Islet of Langerhans (tissue), 1 donor: ENCODE results near the gene TPD52L1.

ENCODE experiments used
- FAIRE-seq: peaks from one replicate; lab custom pipeline; 2011; peaks lifted over from hg19 to GRCh38; lab: Jason Lieb, UNC

Gene TPD52L1

DNA sequence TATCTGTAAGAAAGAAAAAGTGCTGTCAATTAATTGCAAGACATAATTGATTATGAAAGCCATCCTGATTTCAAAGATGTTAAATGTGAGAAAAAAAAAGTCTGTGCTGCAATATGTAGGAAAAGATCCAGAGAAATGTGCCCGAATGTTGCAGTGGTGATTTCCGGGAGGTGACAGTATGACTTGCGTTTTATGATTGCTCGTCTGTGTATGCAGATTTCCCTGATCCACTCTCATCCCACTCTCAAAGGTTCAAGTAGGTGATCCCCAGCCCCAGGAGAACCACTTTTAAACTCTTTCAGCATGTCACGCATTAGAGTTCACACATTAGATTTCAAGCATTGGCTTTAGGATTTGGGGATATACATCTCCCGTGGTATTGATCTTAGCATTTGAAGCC, 57.8 kb downstream of the TPD52L1 start:
- FAIRE-seq = no peak

GRCh38 chr6:125212377-125212776, 58.8 kb downstream of the TPD52L1 start:
- FAIRE-seq = no peak

DNA sequence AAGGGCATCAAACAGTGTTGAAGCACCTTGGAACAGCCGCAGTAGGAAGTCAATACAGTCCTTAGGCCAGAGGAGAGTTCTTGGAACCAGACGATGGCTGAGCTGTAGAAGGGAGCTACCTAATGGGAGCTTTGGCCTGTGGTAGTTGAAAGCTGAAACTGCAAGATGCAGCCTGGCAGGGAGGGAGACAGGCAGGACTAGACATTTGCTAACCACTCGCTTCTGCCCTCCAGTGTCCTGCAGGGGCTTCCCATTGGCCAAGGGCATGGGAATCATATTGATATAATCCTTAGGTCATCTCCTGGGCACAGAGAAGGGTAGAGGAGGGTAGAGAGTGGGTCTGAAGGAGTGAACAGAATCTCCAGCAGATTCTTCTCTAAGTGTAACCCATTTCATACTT, 60.4 kb downstream of the TPD52L1 start:
- no peak for FAIRE-seq

DNA sequence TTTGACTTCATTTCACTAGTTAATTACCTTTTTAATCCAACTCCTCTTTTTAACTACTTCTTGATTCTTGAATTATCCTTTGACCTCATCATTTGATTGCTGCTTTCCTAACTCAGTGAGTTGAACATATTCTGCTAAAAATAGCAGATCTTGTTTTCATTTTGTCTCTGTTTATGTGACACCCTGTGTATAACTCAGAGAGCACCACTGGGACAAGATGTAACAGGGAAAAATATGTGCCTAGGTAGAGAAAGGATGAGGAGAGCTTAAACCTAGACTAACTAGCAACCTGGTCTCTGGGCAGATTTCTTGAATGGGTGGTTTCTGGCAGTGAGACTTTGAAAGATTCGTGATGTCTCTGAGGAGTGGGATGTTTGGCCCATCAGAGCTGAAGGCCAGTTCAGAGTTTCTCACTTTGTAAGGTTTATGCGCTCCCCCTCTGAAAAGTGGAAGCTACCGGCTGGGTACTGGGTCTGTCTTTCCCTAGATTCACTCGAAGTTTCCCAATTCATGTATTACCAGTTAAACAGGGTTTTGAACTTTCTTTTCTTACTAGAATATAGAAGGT, 61.8 kb downstream of the TPD52L1 start:
- FAIRE-seq = no peak

- no peak for FAIRE-seq
Observed at GRCh38 chr6:125216015-125216414, 62.4 kb downstream of the TPD52L1 start.

GRCh38 chr6:125217369-125217768, 63.8 kb downstream of the TPD52L1 start:
- FAIRE-seq = no peak

DNA sequence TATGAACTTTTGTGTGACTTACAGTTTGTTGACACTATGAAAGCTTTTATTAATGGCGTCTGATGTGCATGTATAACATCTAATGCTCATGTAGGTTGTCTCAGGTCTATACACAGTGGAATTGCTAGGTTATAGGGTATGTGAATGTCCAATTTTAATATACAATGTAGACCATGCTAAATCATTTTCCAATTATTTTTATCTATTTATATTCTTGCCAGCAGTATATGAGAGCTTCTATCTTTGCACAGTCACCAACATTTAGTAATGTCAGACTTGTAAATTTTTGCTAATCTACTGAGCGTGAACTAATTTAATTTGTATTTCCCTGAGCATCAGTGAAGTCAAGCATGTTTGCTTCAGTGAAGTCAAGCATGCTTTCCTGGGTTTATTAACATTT, 64.4 kb downstream of the TPD52L1 start:
- no peak for FAIRE-seq

DNA sequence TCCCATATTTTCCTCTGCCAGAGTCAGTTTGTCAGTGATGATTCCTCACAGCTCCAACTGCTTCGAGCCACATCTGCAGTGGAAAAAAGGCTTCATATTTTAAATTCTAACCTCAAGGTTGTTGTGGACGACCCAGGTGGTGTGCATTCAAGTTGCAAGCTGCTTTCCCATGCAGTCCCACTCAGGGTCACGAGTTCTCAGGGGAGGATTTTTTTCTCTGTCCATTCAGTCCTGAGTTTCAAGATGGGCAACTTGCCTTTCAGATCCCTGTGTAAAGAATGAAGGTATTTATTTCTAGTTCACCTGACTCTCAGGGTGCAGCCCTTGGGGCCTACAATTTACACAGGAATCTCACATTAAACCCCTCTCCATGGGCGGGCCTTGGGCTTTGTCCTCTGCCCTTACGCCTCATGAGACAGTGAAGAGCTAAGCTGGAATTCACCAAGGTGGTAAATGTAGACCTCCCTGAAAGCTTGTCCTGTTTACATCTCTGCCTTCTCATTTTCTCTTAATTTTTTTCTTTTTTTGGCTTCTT, 65.9 kb downstream of the TPD52L1 start:
- FAIRE-seq = no peak

- no peak for FAIRE-seq
Observed at GRCh38 chr6:125220712-125221111, 67.1 kb downstream of the TPD52L1 start.

GRCh38 chr6:125222531-125223455, 69.2 kb downstream of the TPD52L1 start:
- no peak for FAIRE-seq

GRCh38 chr6:125224231-125224861, 70.8 kb downstream of the TPD52L1 start:
- FAIRE-seq = no peak

DNA sequence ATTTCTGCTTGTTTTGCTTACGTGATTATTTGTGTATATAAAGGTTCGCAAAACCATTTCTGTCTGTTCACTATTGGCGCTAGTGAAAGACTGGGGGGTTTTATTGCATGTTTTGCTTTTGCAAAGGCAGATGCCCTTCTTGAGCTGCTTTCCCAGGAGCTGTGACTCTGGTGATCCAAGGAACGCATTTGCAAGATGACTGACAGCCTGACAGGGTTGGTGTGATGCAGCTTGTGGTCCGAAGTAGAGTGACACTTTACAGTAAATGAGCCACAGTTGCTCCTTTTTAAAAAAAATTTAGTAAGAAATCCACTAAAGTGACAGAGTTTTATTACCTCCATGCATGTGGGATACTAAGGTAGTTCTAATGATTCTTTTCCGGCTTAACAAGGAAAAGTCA, 73.7 kb downstream of the TPD52L1 start:
- no peak for FAIRE-seq

DNA sequence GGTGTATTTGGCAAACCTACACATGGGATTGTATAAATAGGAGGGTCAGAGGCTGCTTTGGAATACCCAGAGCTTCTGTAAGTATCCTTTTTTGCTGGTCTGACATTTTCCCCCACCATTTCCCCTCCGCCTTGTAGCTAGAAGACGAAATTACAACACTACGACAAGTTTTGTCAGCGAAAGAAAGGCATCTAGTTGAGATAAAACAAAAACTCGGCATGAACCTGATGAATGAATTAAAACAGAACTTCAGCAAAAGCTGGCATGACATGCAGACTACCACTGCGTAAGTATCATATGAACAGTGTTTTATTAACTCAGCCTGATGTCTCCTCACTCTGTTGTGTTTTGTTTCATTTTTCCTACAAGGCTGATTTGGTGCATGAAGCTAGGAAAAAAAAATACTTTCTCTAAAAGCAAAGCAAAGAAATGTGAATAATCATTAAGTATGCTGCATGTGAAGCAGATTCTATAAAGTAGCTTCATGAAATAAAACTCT, 75.5 kb downstream of the TPD52L1 start:
- no peak for FAIRE-seq

- no peak for FAIRE-seq
Observed at GRCh38 chr6:125230674-125231073, 77.1 kb downstream of the TPD52L1 start.

GRCh38 chr6:125231133-125231532, 77.6 kb downstream of the TPD52L1 start:
- no peak for FAIRE-seq

GRCh38 chr6:125231574-125232343, 78.2 kb downstream of the TPD52L1 start:
- FAIRE-seq = no peak

GRCh38 chr6:125232466-125232865, 78.9 kb downstream of the TPD52L1 start:
- FAIRE-seq = no peak

GRCh38 chr6:125233202-125233601, 79.6 kb downstream of the TPD52L1 start:
- no peak for FAIRE-seq

- no peak for FAIRE-seq
Observed at GRCh38 chr6:125236536-125237327, 83.2 kb downstream of the TPD52L1 start.

DNA sequence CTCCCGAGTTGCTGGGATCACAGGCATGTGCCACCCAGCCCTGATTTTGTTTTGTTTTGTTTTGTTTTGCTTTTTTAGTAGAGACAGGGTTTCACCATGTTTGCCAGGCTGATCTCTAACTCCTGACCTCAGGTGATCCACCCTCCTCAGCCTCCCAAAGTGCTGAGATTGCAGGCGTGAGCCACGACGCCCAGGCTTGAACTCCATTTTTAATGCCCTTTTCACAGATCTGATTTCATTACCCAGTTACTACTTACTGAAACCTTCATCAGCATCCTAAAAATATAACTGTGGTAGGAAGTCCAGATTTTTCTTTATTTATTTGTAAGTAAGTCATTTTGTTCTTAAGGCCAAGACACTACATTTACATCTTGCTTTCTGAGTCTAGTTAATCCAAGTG, 84.2 kb downstream of the TPD52L1 start:
- no peak for FAIRE-seq

DNA sequence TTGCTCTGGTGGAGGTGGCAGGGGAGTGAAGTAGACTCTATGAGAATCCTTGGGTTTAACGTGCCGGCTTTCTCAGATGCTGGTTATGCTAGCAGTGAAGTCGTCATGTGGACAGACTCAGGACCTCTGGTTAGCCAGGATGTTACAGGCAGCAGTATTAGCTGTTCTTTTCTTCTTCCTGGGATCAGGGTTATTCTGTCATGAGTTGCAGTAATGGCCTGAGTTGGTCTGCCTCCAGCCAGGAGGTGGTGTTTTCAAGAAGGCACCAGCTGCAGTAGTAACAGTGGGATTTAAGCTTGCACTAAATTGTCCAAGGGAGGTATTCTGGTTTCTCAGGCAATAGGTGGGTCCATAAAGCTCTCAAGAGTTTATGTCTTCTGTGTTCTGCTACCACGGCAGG, 91.5 kb downstream of the TPD52L1 start:
- FAIRE-seq = no peak
